Measurements from ENCODE around the gene MCCC1. TPM values are rescaled to one million over a fixed set of nuclear protein-coding genes. Genes with fewer than 3 reads are reported as not detected.

The MCCC1 gene
- total RNA-seq, 2 donors from 2014 or later, result 20.7 to 44.2 TPM

DNA sequence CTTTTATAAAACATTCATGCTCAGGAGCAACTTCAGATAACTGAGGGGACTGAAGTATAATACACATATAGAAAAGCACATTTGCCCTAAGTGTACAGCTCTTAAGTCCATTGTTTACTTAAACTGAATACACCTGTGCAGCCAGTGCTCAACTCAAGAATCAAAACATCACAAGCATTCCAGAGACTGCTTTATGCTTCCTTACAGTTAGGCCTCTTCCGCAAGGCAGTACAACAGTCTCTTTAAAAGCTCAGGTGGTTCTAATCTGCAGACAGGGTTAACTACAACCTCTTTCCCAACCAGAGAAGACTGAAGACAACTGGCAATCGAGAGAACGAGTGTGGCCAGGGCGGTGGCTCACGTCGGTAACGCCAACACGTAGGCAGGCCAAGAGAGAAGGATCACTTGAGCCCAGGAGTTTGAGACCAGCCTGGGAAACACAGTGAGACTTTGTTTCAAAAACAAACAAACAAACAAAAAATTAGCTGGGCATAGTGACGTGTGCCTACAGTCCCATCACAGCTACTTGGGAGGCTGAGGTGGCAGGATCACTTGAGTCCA, 16.9 kb downstream of the MCCC1 start:
- H3K9me3 ChIP-seq, result no peaks in the 10 kb centered on the region
- TF ChIP-seq, protein P1, sequence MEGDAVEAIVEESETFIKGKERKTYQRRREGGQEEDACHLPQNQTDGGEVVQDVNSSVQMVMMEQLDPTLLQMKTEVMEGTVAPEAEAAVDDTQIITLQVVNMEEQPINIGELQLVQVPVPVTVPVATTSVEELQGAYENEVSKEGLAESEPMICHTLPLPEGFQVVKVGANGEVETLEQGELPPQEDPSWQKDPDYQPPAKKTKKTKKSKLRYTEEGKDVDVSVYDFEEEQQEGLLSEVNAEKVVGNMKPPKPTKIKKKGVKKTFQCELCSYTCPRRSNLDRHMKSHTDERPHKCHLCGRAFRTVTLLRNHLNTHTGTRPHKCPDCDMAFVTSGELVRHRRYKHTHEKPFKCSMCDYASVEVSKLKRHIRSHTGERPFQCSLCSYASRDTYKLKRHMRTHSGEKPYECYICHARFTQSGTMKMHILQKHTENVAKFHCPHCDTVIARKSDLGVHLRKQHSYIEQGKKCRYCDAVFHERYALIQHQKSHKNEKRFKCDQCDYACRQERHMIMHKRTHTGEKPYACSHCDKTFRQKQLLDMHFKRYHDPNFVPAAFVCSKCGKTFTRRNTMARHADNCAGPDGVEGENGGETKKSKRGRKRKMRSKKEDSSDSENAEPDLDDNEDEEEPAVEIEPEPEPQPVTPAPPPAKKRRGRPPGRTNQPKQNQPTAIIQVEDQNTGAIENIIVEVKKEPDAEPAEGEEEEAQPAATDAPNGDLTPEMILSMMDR (IDR thresholded peaks at IDR 0.05), result no peak

DNA sequence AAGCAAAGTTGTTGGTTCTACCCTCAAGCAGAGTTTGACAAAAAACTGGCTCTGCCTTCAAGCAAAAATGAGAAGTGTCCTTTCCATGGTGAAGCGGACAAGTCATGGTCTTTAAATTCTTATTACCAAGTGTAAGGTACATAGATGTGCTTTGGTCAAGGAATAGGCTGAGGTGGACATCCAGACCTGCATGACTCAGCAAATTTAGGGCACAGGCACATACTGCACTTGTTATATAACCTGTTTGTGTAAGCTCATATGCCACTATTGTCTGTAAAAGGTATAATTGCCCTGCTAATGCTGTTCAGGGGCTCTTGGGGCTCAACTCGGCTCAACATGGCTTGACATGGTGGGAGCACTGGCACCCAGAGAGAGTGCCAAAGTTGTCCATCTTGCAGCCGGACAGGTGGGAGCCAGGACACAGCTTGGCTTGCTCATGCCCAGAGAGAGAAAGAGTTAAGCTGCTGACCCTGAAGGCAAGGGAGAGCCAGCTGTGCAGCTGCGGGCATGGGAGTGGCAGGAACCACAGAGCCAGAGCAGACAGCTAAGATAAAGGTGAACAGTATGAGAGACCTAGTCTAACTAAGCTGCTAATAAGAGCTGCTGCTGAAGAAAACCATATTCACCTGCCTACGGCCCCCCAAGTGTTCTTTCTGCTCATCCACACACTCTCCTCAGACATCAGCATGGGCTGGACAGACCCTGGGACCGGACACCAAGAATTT, 17.7 kb downstream of the MCCC1 start:
- Histone ChIP-seq H3K9me3 (no peaks in the 10 kb centered on the region), H3K4me3 (no peak overlapping the region), H3K27ac (no peak overlapping the region), H3K27me3 (no peaks in the 10 kb centered on the region), H3K4me1 (no peaks in the 10 kb centered on the region), H3K36me3 (peaks cover 35% of the 10 kb centered on the region)
- TF ChIP-seq, protein P1 (IDR thresholded peaks at IDR 0.05), result no peak
- DNase-seq (ENCODE audit: low spot score), result no peak

More for the DNA sequence above, 16.9 kb downstream of the MCCC1 start:
- Histone ChIP-seq H3K27me3 (no peaks in the 10 kb centered on the region), H3K4me1 (no peaks in the 10 kb centered on the region), H3K27ac (no peak overlapping the region), H3K4me3 (no peak overlapping the region), H3K36me3 (peaks cover 36% of the 10 kb centered on the region)
- no peak for DNase-seq (ENCODE audit: low spot score)

DNA sequence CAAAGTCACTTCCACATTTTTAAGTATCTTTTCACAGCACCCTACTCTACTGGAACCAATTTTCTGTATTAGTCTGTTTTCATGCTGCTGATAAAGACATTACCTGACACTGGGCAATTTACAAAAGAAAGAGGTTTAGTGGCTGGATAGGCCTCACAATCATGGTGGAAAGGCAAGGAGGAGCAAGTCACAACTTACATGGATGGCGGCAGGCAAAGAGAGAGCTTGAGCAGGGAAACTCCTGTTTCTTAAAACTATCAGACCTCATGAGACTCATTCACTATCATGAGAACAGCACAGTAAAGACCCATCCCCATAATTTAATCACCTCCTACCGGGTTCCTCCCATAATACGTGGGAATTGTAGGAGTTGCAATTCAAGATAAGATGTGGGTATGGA, 18.7 kb downstream of the MCCC1 start:
- Histone ChIP-seq H3K36me3 (peaks cover 26% of the 10 kb centered on the region), H3K4me3 (no peak overlapping the region), H3K4me1 (no peaks in the 10 kb centered on the region), H3K9me3 (no peaks in the 10 kb centered on the region), H3K27me3 (no peaks in the 10 kb centered on the region), H3K27ac (no peak overlapping the region)
- TF ChIP-seq, protein P1 (IDR thresholded peaks at IDR 0.05), result no peak
- DNase-seq (ENCODE audit: low spot score), result no peak

DNA sequence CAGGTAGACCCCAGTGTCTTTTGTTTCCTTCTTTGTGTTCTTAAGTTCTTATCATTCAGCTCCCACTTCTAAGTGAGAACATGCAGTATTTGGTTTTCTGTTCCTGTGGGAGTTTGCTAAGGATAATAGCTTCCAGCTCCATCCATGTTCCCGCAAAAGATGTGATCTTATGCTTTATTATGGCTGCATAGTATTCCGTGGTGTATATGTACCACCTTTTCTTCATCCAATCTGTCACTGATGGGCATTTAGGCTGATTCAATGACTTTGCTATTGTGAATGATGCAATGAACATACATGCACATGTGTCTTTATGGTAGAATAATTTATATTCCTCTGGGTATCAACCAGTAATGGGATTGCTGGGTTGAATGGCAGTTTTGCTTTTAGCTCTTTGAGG, 24.4 kb downstream of the MCCC1 start:
- peaks cover 18% of the 10 kb centered on the region for H3K36me3 ChIP-seq
- no peak for DNase-seq (ENCODE audit: low spot score)
- no peak overlapping the region for H3K27ac ChIP-seq
- H3K4me3 ChIP-seq, result no peak overlapping the region
- TF ChIP-seq, protein P1 (IDR thresholded peaks at IDR 0.05), result no peak
- H3K4me1 ChIP-seq, result no peaks in the 10 kb centered on the region
- no peaks in the 10 kb centered on the region for H3K27me3 ChIP-seq
- H3K9me3 ChIP-seq, result no peaks in the 10 kb centered on the region

DNA sequence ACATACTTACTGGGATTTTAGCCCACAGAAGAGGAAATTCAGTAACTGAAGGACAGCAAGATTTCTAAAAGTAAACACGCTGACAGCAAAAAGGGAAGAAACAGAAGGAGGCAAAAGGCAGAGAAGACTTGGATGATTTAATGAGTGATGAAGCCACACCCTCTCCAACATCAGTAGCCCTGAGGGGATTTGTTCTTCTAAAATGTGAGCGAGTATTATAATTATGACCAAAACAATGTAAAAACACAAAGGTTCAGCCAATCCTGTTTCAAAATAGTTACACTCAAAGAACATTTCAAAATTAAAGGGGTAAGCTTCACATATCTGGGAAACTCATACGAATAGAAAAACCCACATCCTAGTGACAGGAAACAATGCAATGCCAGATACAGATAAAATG, 25.0 kb downstream of the MCCC1 start:
- no peak overlapping the region for H3K27ac ChIP-seq
- TF ChIP-seq, protein P1 (IDR thresholded peaks at IDR 0.05), result no peak
- H3K27me3 ChIP-seq, result no peaks in the 10 kb centered on the region
- DNase-seq (ENCODE audit: low spot score), result no peak
- no peaks in the 10 kb centered on the region for H3K9me3 ChIP-seq
- peaks cover 24% of the 10 kb centered on the region for H3K36me3 ChIP-seq
- no peaks in the 10 kb centered on the region for H3K4me1 ChIP-seq
- H3K4me3 ChIP-seq, result no peak overlapping the region

Measured in right atrium auricular region (tissue), 2 donors.